Measurements from ENCODE around the gene RAPGEF1. TPM values are rescaled to one million over a fixed set of nuclear protein-coding genes. Genes with fewer than 3 reads are reported as not detected.
A peak's percentile ranks its signal among the peaks of the same experiment; 100 is the strongest.

The RAPGEF1 gene
- total and polyA plus RNA-seq, 2 experiments from 2014 or later = 9.9 to 82.8 TPM

DNA sequence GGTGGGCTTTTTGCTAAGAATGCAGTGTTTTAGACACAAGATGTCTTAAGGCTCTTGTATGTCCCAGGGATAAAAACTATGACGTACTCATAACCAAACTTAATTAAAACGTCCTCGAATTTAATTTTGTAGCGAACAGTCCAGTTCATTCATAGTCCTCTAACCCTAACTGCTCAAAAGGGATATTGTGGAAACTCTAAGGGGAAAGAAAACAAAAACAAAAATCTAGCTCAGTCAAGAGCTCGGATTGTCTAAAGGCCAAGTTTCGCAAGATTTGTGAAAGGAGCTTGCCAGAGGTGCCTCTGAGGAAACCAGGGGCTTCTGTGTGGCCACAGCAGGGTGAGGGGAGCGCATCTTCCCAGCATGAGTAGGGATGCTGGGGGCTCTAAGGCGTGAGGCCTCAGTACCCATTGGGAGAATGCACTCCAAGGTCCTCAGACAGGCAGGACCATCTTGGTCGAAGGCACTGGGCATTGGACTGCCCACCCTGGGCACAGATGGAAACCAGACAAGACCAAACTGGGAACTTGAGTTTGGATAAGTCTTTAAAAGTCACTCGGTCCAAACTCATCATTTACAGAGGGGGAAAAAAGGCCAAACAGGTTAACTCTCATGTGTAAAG lies 122.8 kb downstream of the RAPGEF1 start:
- Mint-ChIP-seq H3K4me3 (no peak overlapping the region), H3K27me3 (ENCODE audit: insufficient read depth, low read depth, poor library complexity) (peaks cover 9% of the 10 kb centered on the region), H3K4me1 (peaks cover 12% of the 10 kb centered on the region), H3K9me3 (no peaks in the 10 kb centered on the region), H3K36me3 (ENCODE audit: low read depth) (peaks cover 42% of the 10 kb centered on the region), H3K27ac (no peak overlapping the region)
- H3K27ac ChIP-seq (ENCODE audit: low read depth) = no peak overlapping the region; the same call in 1 of the 2 replicates
- H3K9me2 ChIP-seq (ENCODE audit: insufficient read depth) = no peaks in the 10 kb centered on the region
- H3F3A ChIP-seq (replicated peaks; ENCODE audit: low read depth) = no peaks in the 10 kb centered on the region
- no peak overlapping the region for H2AFZ ChIP-seq
- no peaks in the 10 kb centered on the region for H3K27me3 ChIP-seq (ENCODE audit: insufficient read depth)
- 0 out of 2 replicates have a peak, but pooled peaks cover 6% of the 10 kb centered on the region for H3K36me3 ChIP-seq (ENCODE audit: insufficient read depth)
- TF ChIP-seq, protein P1, sequence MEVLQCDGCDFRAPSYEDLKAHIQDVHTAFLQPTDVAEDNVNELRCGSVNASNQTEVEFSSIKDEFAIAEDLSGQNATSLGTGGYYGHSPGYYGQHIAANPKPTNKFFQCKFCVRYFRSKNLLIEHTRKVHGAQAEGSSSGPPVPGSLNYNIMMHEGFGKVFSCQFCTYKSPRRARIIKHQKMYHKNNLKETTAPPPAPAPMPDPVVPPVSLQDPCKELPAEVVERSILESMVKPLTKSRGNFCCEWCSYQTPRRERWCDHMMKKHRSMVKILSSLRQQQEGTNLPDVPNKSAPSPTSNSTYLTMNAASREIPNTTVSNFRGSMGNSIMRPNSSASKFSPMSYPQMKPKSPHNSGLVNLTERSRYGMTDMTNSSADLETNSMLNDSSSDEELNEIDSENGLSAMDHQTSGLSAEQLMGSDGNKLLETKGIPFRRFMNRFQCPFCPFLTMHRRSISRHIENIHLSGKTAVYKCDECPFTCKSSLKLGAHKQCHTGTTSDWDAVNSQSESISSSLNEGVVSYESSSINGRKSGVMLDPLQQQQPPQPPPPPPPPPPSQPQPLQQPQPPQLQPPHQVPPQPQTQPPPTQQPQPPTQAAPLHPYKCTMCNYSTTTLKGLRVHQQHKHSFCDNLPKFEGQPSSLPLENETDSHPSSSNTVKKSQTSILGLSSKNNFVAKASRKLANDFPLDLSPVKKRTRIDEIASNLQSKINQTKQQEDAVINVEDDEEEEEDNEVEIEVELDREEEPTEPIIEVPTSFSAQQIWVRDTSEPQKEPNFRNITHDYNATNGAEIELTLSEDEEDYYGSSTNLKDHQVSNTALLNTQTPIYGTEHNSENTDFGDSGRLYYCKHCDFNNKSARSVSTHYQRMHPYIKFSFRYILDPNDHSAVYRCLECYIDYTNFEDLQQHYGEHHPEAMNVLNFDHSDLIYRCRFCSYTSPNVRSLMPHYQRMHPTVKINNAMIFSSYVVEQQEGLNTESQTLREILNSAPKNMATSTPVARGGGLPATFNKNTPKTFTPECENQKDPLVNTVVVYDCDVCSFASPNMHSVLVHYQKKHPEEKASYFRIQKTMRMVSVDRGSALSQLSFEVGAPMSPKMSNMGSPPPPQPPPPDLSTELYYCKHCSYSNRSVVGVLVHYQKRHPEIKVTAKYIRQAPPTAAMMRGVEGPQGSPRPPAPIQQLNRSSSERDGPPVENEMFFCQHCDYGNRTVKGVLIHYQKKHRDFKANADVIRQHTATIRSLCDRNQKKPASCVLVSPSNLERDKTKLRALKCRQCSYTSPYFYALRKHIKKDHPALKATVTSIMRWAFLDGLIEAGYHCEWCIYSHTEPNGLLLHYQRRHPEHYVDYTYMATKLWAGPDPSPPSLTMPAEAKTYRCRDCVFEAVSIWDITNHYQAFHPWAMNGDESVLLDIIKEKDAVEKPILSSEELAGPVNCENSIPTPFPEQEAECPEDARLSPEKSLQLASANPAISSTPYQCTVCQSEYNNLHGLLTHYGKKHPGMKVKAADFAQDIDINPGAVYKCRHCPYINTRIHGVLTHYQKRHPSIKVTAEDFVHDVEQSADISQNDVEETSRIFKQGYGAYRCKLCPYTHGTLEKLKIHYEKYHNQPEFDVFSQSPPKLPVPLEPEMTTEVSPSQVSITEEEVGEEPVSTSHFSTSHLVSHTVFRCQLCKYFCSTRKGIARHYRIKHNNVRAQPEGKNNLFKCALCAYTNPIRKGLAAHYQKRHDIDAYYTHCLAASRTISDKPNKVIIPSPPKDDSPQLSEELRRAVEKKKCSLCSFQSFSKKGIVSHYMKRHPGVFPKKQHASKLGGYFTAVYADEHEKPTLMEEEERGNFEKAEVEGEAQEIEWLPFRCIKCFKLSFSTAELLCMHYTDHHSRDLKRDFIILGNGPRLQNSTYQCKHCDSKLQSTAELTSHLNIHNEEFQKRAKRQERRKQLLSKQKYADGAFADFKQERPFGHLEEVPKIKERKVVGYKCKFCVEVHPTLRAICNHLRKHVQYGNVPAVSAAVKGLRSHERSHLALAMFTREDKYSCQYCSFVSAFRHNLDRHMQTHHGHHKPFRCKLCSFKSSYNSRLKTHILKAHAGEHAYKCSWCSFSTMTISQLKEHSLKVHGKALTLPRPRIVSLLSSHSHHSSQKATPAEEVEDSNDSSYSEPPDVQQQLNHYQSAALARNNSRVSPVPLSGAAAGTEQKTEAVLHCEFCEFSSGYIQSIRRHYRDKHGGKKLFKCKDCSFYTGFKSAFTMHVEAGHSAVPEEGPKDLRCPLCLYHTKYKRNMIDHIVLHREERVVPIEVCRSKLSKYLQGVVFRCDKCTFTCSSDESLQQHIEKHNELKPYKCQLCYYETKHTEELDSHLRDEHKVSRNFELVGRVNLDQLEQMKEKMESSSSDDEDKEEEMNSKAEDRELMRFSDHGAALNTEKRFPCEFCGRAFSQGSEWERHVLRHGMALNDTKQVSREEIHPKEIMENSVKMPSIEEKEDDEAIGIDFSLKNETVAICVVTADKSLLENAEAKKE (CRISPR knock-in tag; IDR thresholded peaks at IDR 0.05) = no peak
- no peak for TF ChIP-seq EZH2 (IDR thresholded peaks at IDR 0.05; ENCODE audit: low read depth, unreplicated experiment)
- DNase-seq (ENCODE audit: low spot score) (no peak), ATAC-seq (no peak)
- H4K20me1 ChIP-seq (replicated peaks; ENCODE audit: insufficient read depth) = no peaks in the 10 kb centered on the region; the same call in 1 of the 2 replicates
- H3K4me3 ChIP-seq = no peak overlapping the region
- H3K4me2 ChIP-seq = no peak overlapping the region
- H3K79me2 ChIP-seq (replicated peaks; ENCODE audit: insufficient read depth) = no peaks in the 10 kb centered on the region
- H3K4me1 ChIP-seq (ENCODE audit: insufficient read depth) = no peaks in the 10 kb centered on the region

GRCh38 chr9:131614340-131614915 lies 125.4 kb downstream of the RAPGEF1 start:
- Histone ChIP-seq H2AFZ (no peak overlapping the region), H3K36me3 (ENCODE audit: insufficient read depth) (0 out of 2 replicates have a peak, but pooled peaks cover 6% of the 10 kb centered on the region), H3K79me2 (replicated peaks; ENCODE audit: insufficient read depth) (no peaks in the 10 kb centered on the region), H3K27me3 (ENCODE audit: insufficient read depth) (no peaks in the 10 kb centered on the region), H3F3A (replicated peaks; ENCODE audit: low read depth) (no peaks in the 10 kb centered on the region), H3K4me1 (ENCODE audit: insufficient read depth) (0 out of 2 replicates have a peak, but pooled peaks cover 6% of the 10 kb centered on the region), H3K4me3 (no peak overlapping the region), H4K20me1 (replicated peaks; ENCODE audit: insufficient read depth) (no peaks in the 10 kb centered on the region), H3K27ac (ENCODE audit: low read depth) (0 out of 2 replicates have a peak overlapping the region, but pooled peaks have one; percentile 66), H3K4me2 (no peak overlapping the region), H3K9me2 (ENCODE audit: insufficient read depth) (no peaks in the 10 kb centered on the region)
- H3K4me1 Mint-ChIP-seq = peaks cover 9% of the 10 kb centered on the region
- H3K4me3 Mint-ChIP-seq = no peak overlapping the region
- no peaks in the 10 kb centered on the region for H3K9me3 Mint-ChIP-seq
- peaks cover 3% of the 10 kb centered on the region for H3K27me3 Mint-ChIP-seq (ENCODE audit: insufficient read depth, low read depth, poor library complexity)
- no peak overlapping the region for H3K27ac Mint-ChIP-seq
- ATAC-seq (no peak), DNase-seq (ENCODE audit: low spot score) (no peak)
- peaks cover 23% of the 10 kb centered on the region for H3K36me3 Mint-ChIP-seq (ENCODE audit: low read depth)
- TF ChIP-seq STAT1 (IDR thresholded peaks at IDR 0.05; ENCODE audit: unreplicated experiment) = no peak
- TF ChIP-seq ZNF331 (CRISPR knock-in tag; IDR thresholded peaks at IDR 0.05; ENCODE audit: low read depth) = no peak
- TF ChIP-seq EZH2 (IDR thresholded peaks at IDR 0.05; ENCODE audit: low read depth, unreplicated experiment) = no peak
- no peak for TF ChIP-seq EZH2phosphoT487 (IDR thresholded peaks at IDR 0.05; ENCODE audit: unreplicated experiment)
- no peak for TF ChIP-seq NANOG (IDR thresholded peaks at IDR 0.05; ENCODE audit: borderline replicate concordance)
- TF ChIP-seq CREB1 (CRISPR knock-in tag; IDR thresholded peaks at IDR 0.05; ENCODE audit: low read depth) = no peak
- TF ChIP-seq REST (IDR thresholded peaks at IDR 0.05; ENCODE audit: unreplicated experiment) = no peak
- TF ChIP-seq ZNF114 (CRISPR knock-in tag; IDR thresholded peaks at IDR 0.05) = no peak
- no peak for TF ChIP-seq POLR2AphosphoS5 (IDR thresholded peaks at IDR 0.05; ENCODE audit: low read depth)
